SU-DHL-6 (cell line): ENCODE measurements around the gene RAPGEF4.

Experiments
- H2AFZ ChIP-seq: fragments of 200-600 bp; sonication (generic); 2 replicates; pipeline ENCODE4 v1.6.1; 2014; ENCODE audit warnings: low read depth, mild to moderate bottlenecking, moderate library complexity, mixed read lengths, antibody characterized with exemption, low read length; ENCODE audit not compliant: severe bottlenecking
- H3F3A ChIP-seq: fragments of 200-600 bp; shearing (Covaris generic); 2 replicates; pipeline ENCODE4 v1.6.0; 2016; ENCODE audit warnings: antibody characterized with exemption, mild to moderate bottlenecking; ENCODE audit not compliant: insufficient read depth
- H3K27ac ChIP-seq: fragments of 200-600 bp; sonication (generic); 2 replicates; pipeline ENCODE4 v1.5.1; 2016; ENCODE audit warnings: low read depth, mild to moderate bottlenecking, low read length, moderate library complexity, mixed read lengths
- H3K27me3 ChIP-seq: fragments of 200-600 bp; sonication (generic), shearing (Covaris generic); 2 replicates; pipeline ENCODE4 v1.6.0; 2014; ENCODE audit warnings: mild to moderate bottlenecking, low read length
- H3K36me3 ChIP-seq: fragments of 200-600 bp; sonication (generic); 2 replicates; pipeline ENCODE4 v1.6.1; 2014; ENCODE audit warnings: mild to moderate bottlenecking, low read length, mixed read lengths
- H3K4me2 ChIP-seq: fragments of 300-600, 200-600 bp; shearing (Covaris generic), sonication (generic); 2 replicates; pipeline ENCODE4 v1.6.0; 2014; ENCODE audit warnings: low read length, low read depth, mild to moderate bottlenecking; ENCODE audit not compliant: poor library complexity, severe bottlenecking
- H3K4me3 ChIP-seq: fragments of 200-600 bp; sonication (generic); 2 replicates; pipeline ENCODE4 v1.5.1; 2014; ENCODE audit warnings: antibody characterized with exemption, low read length, mild to moderate bottlenecking, mixed read lengths; ENCODE audit not compliant: insufficient read depth, poor library complexity, severe bottlenecking
- H3K79me2 ChIP-seq: fragments of 200-600 bp; sonication (generic); 2 replicates; pipeline ENCODE4 v1.6.1; 2014; ENCODE audit warnings: mild to moderate bottlenecking, low read length, moderate library complexity; ENCODE audit not compliant: insufficient read depth
- H3K9ac ChIP-seq: fragments of 200-600 bp; sonication (generic); 2 replicates; pipeline ENCODE4 v1.7.0; 2014; ENCODE audit warnings: mild to moderate bottlenecking, low read length
- H3K9me2 ChIP-seq: fragments of 200-600 bp; sonication (generic); replicated peaks from 2 replicates; pipeline ENCODE4 v1.6.1; 2014; ENCODE audit warnings: low read length; ENCODE audit not compliant: insufficient read depth
- H3K9me3 ChIP-seq: fragments of 200-600 bp; sonication (generic); 2 replicates; pipeline ENCODE4 v1.6.1; 2014; ENCODE audit warnings: low read length, mixed read lengths; ENCODE audit not compliant: insufficient read depth
- H4K20me1 ChIP-seq: fragments of 200-600 bp; sonication (generic); 2 replicates; pipeline ENCODE4 v1.6.1; 2014; ENCODE audit warnings: low read depth, mild to moderate bottlenecking, antibody characterized with exemption, low read length, moderate library complexity, mixed read lengths
- EZH2phosphoT487 ChIP-seq: fragments of 200-600 bp; sonication (generic), shearing (Covaris generic); conservative IDR thresholded peaks from 2 replicates; pipeline ENCODE4 v1.6.1; 2018; ENCODE audit warnings: mild to moderate bottlenecking, antibody characterized with exemption, low read length, moderate library complexity, mixed read lengths
- TF ChIP-seq, protein P1 (sequence below): fragments of 200-600 bp; sonication (generic); IDR thresholded peaks from one replicate; pipeline ENCODE4 v1.5.1; 2017; ENCODE audit warnings: antibody characterized with exemption, mild to moderate bottlenecking, low read length, moderate library complexity; ENCODE audit not compliant: insufficient read depth, poor library complexity, severe bottlenecking

RAPGEF4 gene

DNA sequence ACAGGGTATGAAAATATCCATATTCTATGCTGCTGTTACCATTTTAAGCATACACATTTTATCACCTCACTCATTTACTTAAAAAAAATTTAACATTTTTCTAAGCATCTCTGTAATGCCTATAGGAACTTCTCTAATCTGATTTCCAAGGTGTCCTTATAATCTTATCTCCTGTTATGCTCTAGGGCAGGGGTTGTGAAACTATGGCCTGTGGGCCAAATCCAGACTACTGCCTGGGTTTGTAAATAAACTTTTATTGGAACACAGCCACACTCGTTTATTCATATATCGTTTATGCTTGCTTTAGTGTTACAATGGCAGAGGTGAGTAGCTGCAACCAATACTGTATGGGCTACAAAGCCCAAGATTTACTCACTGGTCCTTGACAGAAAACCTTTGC, 151.6 kb downstream of the RAPGEF4 start:
- no peaks in the 10 kb centered on the region for H3F3A ChIP-seq
- TF ChIP-seq, protein P1, sequence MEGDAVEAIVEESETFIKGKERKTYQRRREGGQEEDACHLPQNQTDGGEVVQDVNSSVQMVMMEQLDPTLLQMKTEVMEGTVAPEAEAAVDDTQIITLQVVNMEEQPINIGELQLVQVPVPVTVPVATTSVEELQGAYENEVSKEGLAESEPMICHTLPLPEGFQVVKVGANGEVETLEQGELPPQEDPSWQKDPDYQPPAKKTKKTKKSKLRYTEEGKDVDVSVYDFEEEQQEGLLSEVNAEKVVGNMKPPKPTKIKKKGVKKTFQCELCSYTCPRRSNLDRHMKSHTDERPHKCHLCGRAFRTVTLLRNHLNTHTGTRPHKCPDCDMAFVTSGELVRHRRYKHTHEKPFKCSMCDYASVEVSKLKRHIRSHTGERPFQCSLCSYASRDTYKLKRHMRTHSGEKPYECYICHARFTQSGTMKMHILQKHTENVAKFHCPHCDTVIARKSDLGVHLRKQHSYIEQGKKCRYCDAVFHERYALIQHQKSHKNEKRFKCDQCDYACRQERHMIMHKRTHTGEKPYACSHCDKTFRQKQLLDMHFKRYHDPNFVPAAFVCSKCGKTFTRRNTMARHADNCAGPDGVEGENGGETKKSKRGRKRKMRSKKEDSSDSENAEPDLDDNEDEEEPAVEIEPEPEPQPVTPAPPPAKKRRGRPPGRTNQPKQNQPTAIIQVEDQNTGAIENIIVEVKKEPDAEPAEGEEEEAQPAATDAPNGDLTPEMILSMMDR = no peak
- TF ChIP-seq EZH2phosphoT487 = no peak
- H3K79me2 ChIP-seq = no peaks in the 10 kb centered on the region
- no peak overlapping the region for H2AFZ ChIP-seq
- no peak overlapping the region for H3K27ac ChIP-seq
- no peaks in the 10 kb centered on the region for H3K9me2 ChIP-seq
- H3K9ac ChIP-seq = no peak overlapping the region
- H3K4me2 ChIP-seq = no peak overlapping the region
- H3K9me3 ChIP-seq = no peaks in the 10 kb centered on the region
- H3K36me3 ChIP-seq = no peaks in the 10 kb centered on the region
- H3K27me3 ChIP-seq = no peaks in the 10 kb centered on the region
- no peak overlapping the region for H3K4me3 ChIP-seq
- no peaks in the 10 kb centered on the region for H4K20me1 ChIP-seq

- H3K4me3 ChIP-seq = no peak overlapping the region
- H3K9me2 ChIP-seq = no peaks in the 10 kb centered on the region
- no peak overlapping the region for H3K9ac ChIP-seq
- H3K27me3 ChIP-seq = no peaks in the 10 kb centered on the region
- H3K36me3 ChIP-seq = no peaks in the 10 kb centered on the region
- TF ChIP-seq EZH2phosphoT487 = no peak
- TF ChIP-seq, protein P1 = no peak
- no peaks in the 10 kb centered on the region for H3K9me3 ChIP-seq
- H2AFZ ChIP-seq = no peak overlapping the region
- H3K4me2 ChIP-seq = no peak overlapping the region
- H3K27ac ChIP-seq = no peak overlapping the region
- no peaks in the 10 kb centered on the region for H4K20me1 ChIP-seq
- H3K79me2 ChIP-seq = no peaks in the 10 kb centered on the region
- H3F3A ChIP-seq = no peaks in the 10 kb centered on the region
Measured at GRCh38 chr2:172888714-172889669, 153.3 kb downstream of the RAPGEF4 start.

DNA sequence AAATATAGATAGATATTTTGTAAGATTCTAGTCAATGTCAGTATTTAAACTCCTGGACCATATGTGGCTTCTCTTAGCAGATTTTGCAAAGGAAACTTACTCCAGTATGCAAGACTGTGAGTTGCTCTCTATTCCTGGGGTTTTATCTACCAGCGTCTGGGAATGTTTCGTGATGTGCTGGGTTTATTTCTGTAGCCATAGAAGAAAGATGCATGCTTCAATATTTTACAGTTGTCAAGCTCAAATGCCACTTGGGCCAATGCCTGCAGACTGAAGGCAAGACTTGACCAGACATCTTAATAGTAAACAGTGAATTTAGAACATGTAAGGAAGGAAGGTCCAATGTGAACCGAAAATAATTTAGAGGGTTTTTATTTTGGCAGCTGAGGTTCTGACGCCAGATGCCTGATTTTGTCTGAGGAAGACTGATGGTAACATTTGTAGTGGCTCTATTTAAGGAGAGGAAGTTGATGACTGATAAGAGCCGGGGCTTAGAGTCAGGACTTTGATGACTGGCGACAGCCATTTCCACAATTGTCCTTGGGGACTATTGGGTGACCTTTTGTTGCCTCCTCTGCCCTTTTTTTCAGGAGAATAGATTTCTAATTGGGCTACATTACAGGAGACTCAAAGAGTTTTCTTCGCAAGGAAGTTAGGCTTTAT, 154.3 kb downstream of the RAPGEF4 start:
- H3K4me2 ChIP-seq = no peak overlapping the region
- no peaks in the 10 kb centered on the region for H3K79me2 ChIP-seq
- no peaks in the 10 kb centered on the region for H3K36me3 ChIP-seq
- no peak overlapping the region for H3K27ac ChIP-seq
- H3K27me3 ChIP-seq = no peaks in the 10 kb centered on the region
- no peak overlapping the region for H3K9ac ChIP-seq
- H3K9me3 ChIP-seq = no peaks in the 10 kb centered on the region
- no peak for TF ChIP-seq EZH2phosphoT487
- TF ChIP-seq, protein P1 = no peak
- no peaks in the 10 kb centered on the region for H4K20me1 ChIP-seq
- H3K4me3 ChIP-seq = no peak overlapping the region
- H3K9me2 ChIP-seq = no peaks in the 10 kb centered on the region
- H3F3A ChIP-seq = no peaks in the 10 kb centered on the region
- no peak overlapping the region for H2AFZ ChIP-seq
